GM23338 (cell line): ENCODE results near the gene GPNMB.

Experiments used
- CREB1 ChIP-seq: fragments of 250-450 bp; sonication (Bioruptor Pico); IDR thresholded peaks from 2 replicates; pipeline ENCODE4 v1.5.0; 2020; ENCODE audit warnings: low read depth, mild to moderate bottlenecking, moderate library complexity
- EZH2 ChIP-seq: fragments of 200-600 bp; sonication (generic); IDR thresholded peaks from one replicate; pipeline ENCODE4 v1.8.0; 2017; ENCODE audit warnings: antibody characterized with exemption, mild to moderate bottlenecking, low read depth; ENCODE audit not compliant: unreplicated experiment
- EZH2phosphoT487 ChIP-seq: fragments of 200-600 bp; sonication (generic); IDR thresholded peaks from one replicate; pipeline ENCODE4 v1.8.1; 2018; ENCODE audit warnings: antibody characterized with exemption; ENCODE audit not compliant: unreplicated experiment
- JUNB ChIP-seq: IDR thresholded peaks from one replicate; pipeline ENCODE4 v1.6.1; 2016; ENCODE audit warnings: antibody characterized with exemption; ENCODE audit not compliant: unreplicated experiment
- NANOG ChIP-seq: IDR thresholded peaks from 2 replicates; pipeline ENCODE4 v1.6.1; 2016; ENCODE audit warnings: antibody characterized with exemption, borderline replicate concordance
- POLR2AphosphoS5 ChIP-seq: IDR thresholded peaks from 2 replicates; pipeline ENCODE4 v1.6.1; 2016; ENCODE audit warnings: antibody characterized with exemption, low read depth
- ZNF331 ChIP-seq: fragments of 250-450 bp; sonication (Bioruptor Pico); IDR thresholded peaks from 2 replicates; pipeline ENCODE4 v1.5.0; 2020; ENCODE audit warnings: low read depth, mild to moderate bottlenecking, moderate library complexity
- TF ChIP-seq, protein P1 (sequence below), 2 experiments: fragments of 200-600 bp in 1 of 2; sonication (generic) in 1 of 2; conservative IDR thresholded peaks; 2 replicates each; pipeline versions ENCODE4 v1.5.1 to v1.6.1; 2016 to 2017; ENCODE audit warnings: antibody characterized with exemption in 2 of 2, low read depth in 2 of 2, mild to moderate bottlenecking in 2 of 2, moderate library complexity in 1 of 2
- TF ChIP-seq, protein P2 (sequence below): IDR thresholded peaks from one replicate; pipeline ENCODE4 v1.6.1; 2018; ENCODE audit warnings: antibody characterized with exemption; ENCODE audit not compliant: unreplicated experiment
- TF ChIP-seq, protein P3 (sequence below): fragments of 250-450 bp; sonication (Bioruptor Pico); IDR thresholded peaks from 2 replicates; pipeline ENCODE4 v1.5.0; 2020; ENCODE audit warnings: mild to moderate bottlenecking, moderate library complexity

DNA sequence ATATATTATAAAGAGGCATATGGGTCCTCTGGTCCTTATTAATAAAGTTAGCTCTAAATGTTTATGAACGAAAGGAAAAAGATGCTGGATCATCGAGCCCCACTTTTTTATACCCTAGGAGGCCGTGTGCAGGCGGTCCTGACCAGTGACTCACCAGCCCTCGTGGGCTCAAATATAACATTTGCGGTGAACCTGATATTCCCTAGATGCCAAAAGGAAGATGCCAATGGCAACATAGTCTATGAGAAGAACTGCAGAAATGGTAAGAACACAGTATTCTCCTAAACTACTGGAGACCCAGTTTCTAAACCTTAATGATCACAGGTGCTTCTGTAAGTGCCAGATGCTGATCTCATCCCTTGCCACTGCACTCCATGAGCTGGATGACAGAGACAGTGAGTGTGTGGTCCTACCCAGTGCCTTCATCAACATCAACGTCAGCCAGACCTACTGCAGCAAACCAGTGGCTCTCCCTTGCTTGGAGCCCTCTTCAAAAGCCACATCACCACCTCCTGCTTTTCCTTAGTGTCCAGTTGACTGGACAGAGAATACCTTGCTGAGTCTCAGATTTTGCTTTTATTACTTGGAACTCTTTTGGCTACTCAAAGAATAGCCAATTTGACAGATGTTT lies 7.6 kb downstream of the GPNMB start:
- TF ChIP-seq, protein P1, sequence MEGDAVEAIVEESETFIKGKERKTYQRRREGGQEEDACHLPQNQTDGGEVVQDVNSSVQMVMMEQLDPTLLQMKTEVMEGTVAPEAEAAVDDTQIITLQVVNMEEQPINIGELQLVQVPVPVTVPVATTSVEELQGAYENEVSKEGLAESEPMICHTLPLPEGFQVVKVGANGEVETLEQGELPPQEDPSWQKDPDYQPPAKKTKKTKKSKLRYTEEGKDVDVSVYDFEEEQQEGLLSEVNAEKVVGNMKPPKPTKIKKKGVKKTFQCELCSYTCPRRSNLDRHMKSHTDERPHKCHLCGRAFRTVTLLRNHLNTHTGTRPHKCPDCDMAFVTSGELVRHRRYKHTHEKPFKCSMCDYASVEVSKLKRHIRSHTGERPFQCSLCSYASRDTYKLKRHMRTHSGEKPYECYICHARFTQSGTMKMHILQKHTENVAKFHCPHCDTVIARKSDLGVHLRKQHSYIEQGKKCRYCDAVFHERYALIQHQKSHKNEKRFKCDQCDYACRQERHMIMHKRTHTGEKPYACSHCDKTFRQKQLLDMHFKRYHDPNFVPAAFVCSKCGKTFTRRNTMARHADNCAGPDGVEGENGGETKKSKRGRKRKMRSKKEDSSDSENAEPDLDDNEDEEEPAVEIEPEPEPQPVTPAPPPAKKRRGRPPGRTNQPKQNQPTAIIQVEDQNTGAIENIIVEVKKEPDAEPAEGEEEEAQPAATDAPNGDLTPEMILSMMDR (conservative IDR thresholded peaks at IDR 0.05; ENCODE audit: low read depth in 2 of 2): no peak
- TF ChIP-seq ZNF331 (CRISPR knock-in tag) (no peak), EZH2phosphoT487 (no peak), POLR2AphosphoS5 (no peak), CREB1 (no peak), EZH2 (no peak), NANOG (no peak), JUNB (no peak)
- TF ChIP-seq, protein P2, sequence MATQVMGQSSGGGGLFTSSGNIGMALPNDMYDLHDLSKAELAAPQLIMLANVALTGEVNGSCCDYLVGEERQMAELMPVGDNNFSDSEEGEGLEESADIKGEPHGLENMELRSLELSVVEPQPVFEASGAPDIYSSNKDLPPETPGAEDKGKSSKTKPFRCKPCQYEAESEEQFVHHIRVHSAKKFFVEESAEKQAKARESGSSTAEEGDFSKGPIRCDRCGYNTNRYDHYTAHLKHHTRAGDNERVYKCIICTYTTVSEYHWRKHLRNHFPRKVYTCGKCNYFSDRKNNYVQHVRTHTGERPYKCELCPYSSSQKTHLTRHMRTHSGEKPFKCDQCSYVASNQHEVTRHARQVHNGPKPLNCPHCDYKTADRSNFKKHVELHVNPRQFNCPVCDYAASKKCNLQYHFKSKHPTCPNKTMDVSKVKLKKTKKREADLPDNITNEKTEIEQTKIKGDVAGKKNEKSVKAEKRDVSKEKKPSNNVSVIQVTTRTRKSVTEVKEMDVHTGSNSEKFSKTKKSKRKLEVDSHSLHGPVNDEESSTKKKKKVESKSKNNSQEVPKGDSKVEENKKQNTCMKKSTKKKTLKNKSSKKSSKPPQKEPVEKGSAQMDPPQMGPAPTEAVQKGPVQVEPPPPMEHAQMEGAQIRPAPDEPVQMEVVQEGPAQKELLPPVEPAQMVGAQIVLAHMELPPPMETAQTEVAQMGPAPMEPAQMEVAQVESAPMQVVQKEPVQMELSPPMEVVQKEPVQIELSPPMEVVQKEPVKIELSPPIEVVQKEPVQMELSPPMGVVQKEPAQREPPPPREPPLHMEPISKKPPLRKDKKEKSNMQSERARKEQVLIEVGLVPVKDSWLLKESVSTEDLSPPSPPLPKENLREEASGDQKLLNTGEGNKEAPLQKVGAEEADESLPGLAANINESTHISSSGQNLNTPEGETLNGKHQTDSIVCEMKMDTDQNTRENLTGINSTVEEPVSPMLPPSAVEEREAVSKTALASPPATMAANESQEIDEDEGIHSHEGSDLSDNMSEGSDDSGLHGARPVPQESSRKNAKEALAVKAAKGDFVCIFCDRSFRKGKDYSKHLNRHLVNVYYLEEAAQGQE: no peak
- TF ChIP-seq, protein P3, sequence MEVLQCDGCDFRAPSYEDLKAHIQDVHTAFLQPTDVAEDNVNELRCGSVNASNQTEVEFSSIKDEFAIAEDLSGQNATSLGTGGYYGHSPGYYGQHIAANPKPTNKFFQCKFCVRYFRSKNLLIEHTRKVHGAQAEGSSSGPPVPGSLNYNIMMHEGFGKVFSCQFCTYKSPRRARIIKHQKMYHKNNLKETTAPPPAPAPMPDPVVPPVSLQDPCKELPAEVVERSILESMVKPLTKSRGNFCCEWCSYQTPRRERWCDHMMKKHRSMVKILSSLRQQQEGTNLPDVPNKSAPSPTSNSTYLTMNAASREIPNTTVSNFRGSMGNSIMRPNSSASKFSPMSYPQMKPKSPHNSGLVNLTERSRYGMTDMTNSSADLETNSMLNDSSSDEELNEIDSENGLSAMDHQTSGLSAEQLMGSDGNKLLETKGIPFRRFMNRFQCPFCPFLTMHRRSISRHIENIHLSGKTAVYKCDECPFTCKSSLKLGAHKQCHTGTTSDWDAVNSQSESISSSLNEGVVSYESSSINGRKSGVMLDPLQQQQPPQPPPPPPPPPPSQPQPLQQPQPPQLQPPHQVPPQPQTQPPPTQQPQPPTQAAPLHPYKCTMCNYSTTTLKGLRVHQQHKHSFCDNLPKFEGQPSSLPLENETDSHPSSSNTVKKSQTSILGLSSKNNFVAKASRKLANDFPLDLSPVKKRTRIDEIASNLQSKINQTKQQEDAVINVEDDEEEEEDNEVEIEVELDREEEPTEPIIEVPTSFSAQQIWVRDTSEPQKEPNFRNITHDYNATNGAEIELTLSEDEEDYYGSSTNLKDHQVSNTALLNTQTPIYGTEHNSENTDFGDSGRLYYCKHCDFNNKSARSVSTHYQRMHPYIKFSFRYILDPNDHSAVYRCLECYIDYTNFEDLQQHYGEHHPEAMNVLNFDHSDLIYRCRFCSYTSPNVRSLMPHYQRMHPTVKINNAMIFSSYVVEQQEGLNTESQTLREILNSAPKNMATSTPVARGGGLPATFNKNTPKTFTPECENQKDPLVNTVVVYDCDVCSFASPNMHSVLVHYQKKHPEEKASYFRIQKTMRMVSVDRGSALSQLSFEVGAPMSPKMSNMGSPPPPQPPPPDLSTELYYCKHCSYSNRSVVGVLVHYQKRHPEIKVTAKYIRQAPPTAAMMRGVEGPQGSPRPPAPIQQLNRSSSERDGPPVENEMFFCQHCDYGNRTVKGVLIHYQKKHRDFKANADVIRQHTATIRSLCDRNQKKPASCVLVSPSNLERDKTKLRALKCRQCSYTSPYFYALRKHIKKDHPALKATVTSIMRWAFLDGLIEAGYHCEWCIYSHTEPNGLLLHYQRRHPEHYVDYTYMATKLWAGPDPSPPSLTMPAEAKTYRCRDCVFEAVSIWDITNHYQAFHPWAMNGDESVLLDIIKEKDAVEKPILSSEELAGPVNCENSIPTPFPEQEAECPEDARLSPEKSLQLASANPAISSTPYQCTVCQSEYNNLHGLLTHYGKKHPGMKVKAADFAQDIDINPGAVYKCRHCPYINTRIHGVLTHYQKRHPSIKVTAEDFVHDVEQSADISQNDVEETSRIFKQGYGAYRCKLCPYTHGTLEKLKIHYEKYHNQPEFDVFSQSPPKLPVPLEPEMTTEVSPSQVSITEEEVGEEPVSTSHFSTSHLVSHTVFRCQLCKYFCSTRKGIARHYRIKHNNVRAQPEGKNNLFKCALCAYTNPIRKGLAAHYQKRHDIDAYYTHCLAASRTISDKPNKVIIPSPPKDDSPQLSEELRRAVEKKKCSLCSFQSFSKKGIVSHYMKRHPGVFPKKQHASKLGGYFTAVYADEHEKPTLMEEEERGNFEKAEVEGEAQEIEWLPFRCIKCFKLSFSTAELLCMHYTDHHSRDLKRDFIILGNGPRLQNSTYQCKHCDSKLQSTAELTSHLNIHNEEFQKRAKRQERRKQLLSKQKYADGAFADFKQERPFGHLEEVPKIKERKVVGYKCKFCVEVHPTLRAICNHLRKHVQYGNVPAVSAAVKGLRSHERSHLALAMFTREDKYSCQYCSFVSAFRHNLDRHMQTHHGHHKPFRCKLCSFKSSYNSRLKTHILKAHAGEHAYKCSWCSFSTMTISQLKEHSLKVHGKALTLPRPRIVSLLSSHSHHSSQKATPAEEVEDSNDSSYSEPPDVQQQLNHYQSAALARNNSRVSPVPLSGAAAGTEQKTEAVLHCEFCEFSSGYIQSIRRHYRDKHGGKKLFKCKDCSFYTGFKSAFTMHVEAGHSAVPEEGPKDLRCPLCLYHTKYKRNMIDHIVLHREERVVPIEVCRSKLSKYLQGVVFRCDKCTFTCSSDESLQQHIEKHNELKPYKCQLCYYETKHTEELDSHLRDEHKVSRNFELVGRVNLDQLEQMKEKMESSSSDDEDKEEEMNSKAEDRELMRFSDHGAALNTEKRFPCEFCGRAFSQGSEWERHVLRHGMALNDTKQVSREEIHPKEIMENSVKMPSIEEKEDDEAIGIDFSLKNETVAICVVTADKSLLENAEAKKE (CRISPR knock-in tag): no peak
